Measurements from ENCODE around the gene LEUTX.

The LEUTX gene, protein sequence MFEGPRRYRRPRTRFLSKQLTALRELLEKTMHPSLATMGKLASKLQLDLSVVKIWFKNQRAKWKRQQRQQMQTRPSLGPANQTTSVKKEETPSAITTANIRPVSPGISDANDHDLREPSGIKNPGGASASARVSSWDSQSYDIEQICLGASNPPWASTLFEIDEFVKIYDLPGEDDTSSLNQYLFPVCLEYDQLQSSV

GRCh38 chr19:39778763-39779162 lies at the start of gene LEUTX:
TSS of gene LEUTX (plus strand) at chr19:39778854. CDS start at chr19:39778921, 67 bp downstream.
- Histone ChIP-seq H3K79me2 (ENCODE audit: control insufficient read depth, insufficient read depth, low read length, unreplicated experiment) (no peaks in the 10 kb centered on the region), H2AFZ (ENCODE audit: low read length, unreplicated experiment) (no peak within 1 kb of the TSS), H3K27ac (ENCODE audit: low read depth, low read length) (no peak within 1 kb of the TSS), H3K36me3 (ENCODE audit: insufficient read depth, low read length) (no peaks in the 10 kb centered on the region), H3K27me3 (ENCODE audit: insufficient read depth, low read length) (peaks cover 64% of the 10 kb centered on the region), H3K4me1 (ENCODE audit: control insufficient read depth, insufficient read depth, low read length, unreplicated experiment) (no peaks in the 10 kb centered on the region), H3K4me3 (ENCODE audit: low read depth, low read length) (no peak within 1 kb of the TSS)

- Histone ChIP-seq H3K27me3 (ENCODE audit: insufficient read depth, low read length) (peaks cover 24% of the 10 kb centered on the region), H3K4me3 (ENCODE audit: low read depth, low read length) (no peak overlapping the region), H3K4me1 (ENCODE audit: control insufficient read depth, insufficient read depth, low read length, unreplicated experiment) (no peaks in the 10 kb centered on the region), H3K36me3 (ENCODE audit: insufficient read depth, low read length) (no peaks in the 10 kb centered on the region), H3K79me2 (ENCODE audit: control insufficient read depth, insufficient read depth, low read length, unreplicated experiment) (no peaks in the 10 kb centered on the region), H2AFZ (ENCODE audit: low read length, unreplicated experiment) (no peak overlapping the region), H3K27ac (ENCODE audit: low read depth, low read length) (no peak overlapping the region)
Measured at GRCh38 chr19:39729594-39729993, 49.1 kb upstream of the LEUTX start.

DNA sequence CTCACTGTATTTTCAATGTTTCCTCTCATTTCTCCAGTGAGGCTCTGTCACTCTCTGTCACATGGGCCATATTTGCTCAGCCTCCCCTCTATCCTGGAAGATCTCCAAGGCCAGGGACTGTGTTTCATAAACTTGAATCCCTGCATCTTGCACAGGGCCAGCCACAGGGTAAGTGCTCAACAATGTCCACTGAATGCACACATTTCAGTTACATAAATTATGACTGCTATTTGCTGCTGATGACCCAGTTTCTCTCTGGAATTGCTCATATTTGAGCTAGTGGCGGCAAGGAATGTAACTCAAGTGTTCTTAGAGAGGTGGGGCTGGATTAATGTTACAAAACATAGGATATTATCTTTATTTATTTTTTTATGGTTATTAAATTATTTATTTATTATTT lies 47.0 kb upstream of the LEUTX start:
- no peak overlapping the region for H3K27ac ChIP-seq (ENCODE audit: low read depth, low read length)
- no peaks in the 10 kb centered on the region for H3K79me2 ChIP-seq (ENCODE audit: control insufficient read depth, insufficient read depth, low read length, unreplicated experiment)
- H2AFZ ChIP-seq (ENCODE audit: low read length, unreplicated experiment) = no peak overlapping the region
- no peaks in the 10 kb centered on the region for H3K36me3 ChIP-seq (ENCODE audit: insufficient read depth, low read length)
- H3K4me3 ChIP-seq (ENCODE audit: low read depth, low read length) = no peak overlapping the region
- no peaks in the 10 kb centered on the region for H3K4me1 ChIP-seq (ENCODE audit: control insufficient read depth, insufficient read depth, low read length, unreplicated experiment)
- peaks cover 26% of the 10 kb centered on the region for H3K27me3 ChIP-seq (ENCODE audit: insufficient read depth, low read length)

- H2AFZ ChIP-seq (ENCODE audit: low read length, unreplicated experiment) = no peak overlapping the region
- H3K4me1 ChIP-seq (ENCODE audit: control insufficient read depth, insufficient read depth, low read length, unreplicated experiment) = no peaks in the 10 kb centered on the region
- no peaks in the 10 kb centered on the region for H3K79me2 ChIP-seq (ENCODE audit: control insufficient read depth, insufficient read depth, low read length, unreplicated experiment)
- H3K27ac ChIP-seq (ENCODE audit: low read depth, low read length) = no peak overlapping the region
- no peak overlapping the region for H3K4me3 ChIP-seq (ENCODE audit: low read depth, low read length)
- H3K36me3 ChIP-seq (ENCODE audit: insufficient read depth, low read length) = no peaks in the 10 kb centered on the region
- peaks cover 27% of the 10 kb centered on the region; the same call in 1 of the 2 replicates for H3K27me3 ChIP-seq (ENCODE audit: insufficient read depth, low read length)
Measured at GRCh38 chr19:39733841-39734240, 44.8 kb upstream of the LEUTX start.

- no peak overlapping the region for H2AFZ ChIP-seq (ENCODE audit: low read length, unreplicated experiment)
- H3K27ac ChIP-seq (ENCODE audit: low read depth, low read length) = no peak overlapping the region
- H3K79me2 ChIP-seq (ENCODE audit: control insufficient read depth, insufficient read depth, low read length, unreplicated experiment) = no peaks in the 10 kb centered on the region
- no peak overlapping the region for H3K4me3 ChIP-seq (ENCODE audit: low read depth, low read length)
- no peaks in the 10 kb centered on the region for H3K4me1 ChIP-seq (ENCODE audit: control insufficient read depth, insufficient read depth, low read length, unreplicated experiment)
- no peaks in the 10 kb centered on the region for H3K36me3 ChIP-seq (ENCODE audit: insufficient read depth, low read length)
- peaks cover 35% of the 10 kb centered on the region for H3K27me3 ChIP-seq (ENCODE audit: insufficient read depth, low read length)
Measured at GRCh38 chr19:39735688-39736087, 43.0 kb upstream of the LEUTX start.

DNA sequence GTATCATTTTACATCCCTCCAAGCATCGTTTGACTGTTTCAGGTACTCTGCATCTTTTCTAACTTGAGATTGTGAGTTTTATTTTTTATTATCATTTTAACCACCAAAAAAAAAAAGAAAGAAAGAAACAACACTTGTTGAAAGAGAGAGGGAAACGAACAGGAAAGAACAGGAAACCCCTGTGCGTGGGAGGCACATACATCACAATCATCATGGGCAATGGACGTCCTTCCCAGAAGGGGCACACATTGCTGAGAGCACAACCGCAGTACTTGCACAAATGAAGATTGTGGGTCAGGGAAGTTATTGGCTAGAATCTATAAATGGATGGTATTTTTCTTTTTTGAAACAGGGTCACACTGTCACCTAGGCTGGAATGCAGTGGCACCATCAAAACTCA lies 42.6 kb upstream of the LEUTX start:
- Histone ChIP-seq H3K27ac (ENCODE audit: low read depth, low read length) (no peak overlapping the region), H3K4me3 (ENCODE audit: low read depth, low read length) (no peak overlapping the region), H2AFZ (ENCODE audit: low read length, unreplicated experiment) (no peak overlapping the region), H3K27me3 (ENCODE audit: insufficient read depth, low read length) (peaks cover 35% of the 10 kb centered on the region), H3K36me3 (ENCODE audit: insufficient read depth, low read length) (no peaks in the 10 kb centered on the region), H3K4me1 (ENCODE audit: control insufficient read depth, insufficient read depth, low read length, unreplicated experiment) (no peaks in the 10 kb centered on the region), H3K79me2 (ENCODE audit: control insufficient read depth, insufficient read depth, low read length, unreplicated experiment) (no peaks in the 10 kb centered on the region)

DNA sequence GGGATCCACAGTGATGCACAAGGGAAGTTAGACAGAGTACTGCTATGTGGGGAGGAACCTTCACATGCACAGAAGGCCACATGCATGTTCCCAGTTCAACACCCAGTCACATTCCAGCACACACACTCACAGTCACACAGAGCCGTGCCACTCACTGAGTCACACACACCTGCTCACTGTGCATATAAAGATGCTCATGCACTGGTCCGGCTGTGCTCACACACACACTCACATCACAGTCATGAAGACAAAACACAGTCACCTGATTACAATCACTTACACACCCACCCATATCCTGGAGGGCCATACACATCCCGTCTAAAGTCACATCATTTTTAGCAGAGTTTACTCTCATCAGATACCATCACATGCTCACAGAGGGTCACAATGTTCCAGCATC lies 41.3 kb upstream of the LEUTX start:
- Histone ChIP-seq H3K27me3 (ENCODE audit: insufficient read depth, low read length) (peaks cover 36% of the 10 kb centered on the region), H2AFZ (ENCODE audit: low read length, unreplicated experiment) (no peak overlapping the region), H3K27ac (ENCODE audit: low read depth, low read length) (no peak overlapping the region)

DNA sequence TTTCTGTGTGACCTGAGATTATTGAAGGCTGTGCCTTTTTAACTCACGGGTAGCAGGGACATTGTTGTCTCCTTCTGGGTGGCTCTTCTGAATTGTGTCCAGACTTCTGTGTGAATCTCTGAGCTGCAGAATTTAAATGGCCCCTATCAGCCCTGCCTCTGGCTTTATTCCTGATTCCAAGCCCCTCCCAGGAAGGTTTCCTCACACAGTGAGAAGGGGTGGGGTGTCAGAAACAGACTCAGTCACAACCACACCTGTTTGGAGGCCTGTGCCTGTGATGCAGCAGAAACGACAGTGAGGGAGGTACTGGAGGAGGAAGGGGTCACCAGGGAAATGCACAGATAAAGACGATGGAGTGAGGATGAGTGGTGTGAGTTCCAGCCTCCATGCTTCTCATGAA lies 40.8 kb upstream of the LEUTX start, which contains the start of gene CLC:
Gene CLC, minus strand, starts transcription at position 139 of the 400 bp plus-strand sequence. Its CDS starts 77 bp downstream, at position 62.
- H3K4me3 ChIP-seq (ENCODE audit: low read depth, low read length) = no peak within 1 kb of the TSS
- H3K27me3 ChIP-seq (ENCODE audit: insufficient read depth, low read length) = peaks cover 41% of the 10 kb centered on the region
- H3K27ac ChIP-seq (ENCODE audit: low read depth, low read length) = no peak within 1 kb of the TSS
- no peaks in the 10 kb centered on the region for H3K36me3 ChIP-seq (ENCODE audit: insufficient read depth, low read length)
- H3K4me1 ChIP-seq (ENCODE audit: control insufficient read depth, insufficient read depth, low read length, unreplicated experiment) = no peaks in the 10 kb centered on the region
- H2AFZ ChIP-seq (ENCODE audit: low read length, unreplicated experiment) = no peak within 1 kb of the TSS
- no peaks in the 10 kb centered on the region for H3K79me2 ChIP-seq (ENCODE audit: control insufficient read depth, insufficient read depth, low read length, unreplicated experiment)

More for the DNA sequence above, 41.3 kb upstream of the LEUTX start:
- Histone ChIP-seq H3K4me3 (ENCODE audit: low read depth, low read length) (no peak overlapping the region), H3K36me3 (ENCODE audit: insufficient read depth, low read length) (no peaks in the 10 kb centered on the region), H3K4me1 (ENCODE audit: control insufficient read depth, insufficient read depth, low read length, unreplicated experiment) (no peaks in the 10 kb centered on the region), H3K79me2 (ENCODE audit: control insufficient read depth, insufficient read depth, low read length, unreplicated experiment) (no peaks in the 10 kb centered on the region)

DNA sequence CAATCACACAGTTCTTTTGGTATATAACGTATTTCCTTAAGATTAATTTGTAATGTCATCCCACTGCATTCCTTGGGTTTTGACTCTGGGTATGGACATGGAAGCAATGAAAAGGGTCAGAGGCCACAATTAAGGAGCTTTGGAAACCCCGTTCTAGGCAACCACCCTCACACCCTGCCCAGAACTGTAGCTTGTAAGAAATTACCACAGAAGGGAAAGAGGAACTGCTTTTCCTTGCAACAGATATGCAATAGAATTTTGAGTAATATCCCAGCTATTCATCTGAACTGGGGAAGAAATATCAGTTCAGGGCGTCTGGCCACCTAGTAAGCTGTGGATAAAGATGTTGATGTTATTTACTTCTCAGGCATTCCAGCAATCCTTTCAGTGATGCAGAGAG lies 39.8 kb upstream of the LEUTX start:
- Histone ChIP-seq H3K79me2 (ENCODE audit: control insufficient read depth, insufficient read depth, low read length, unreplicated experiment) (no peaks in the 10 kb centered on the region), H3K27me3 (ENCODE audit: insufficient read depth, low read length) (peaks cover 39% of the 10 kb centered on the region), H3K4me1 (ENCODE audit: control insufficient read depth, insufficient read depth, low read length, unreplicated experiment) (no peaks in the 10 kb centered on the region), H2AFZ (ENCODE audit: low read length, unreplicated experiment) (no peak overlapping the region), H3K27ac (ENCODE audit: low read depth, low read length) (no peak overlapping the region), H3K36me3 (ENCODE audit: insufficient read depth, low read length) (no peaks in the 10 kb centered on the region), H3K4me3 (ENCODE audit: low read depth, low read length) (no peak overlapping the region)

DNA sequence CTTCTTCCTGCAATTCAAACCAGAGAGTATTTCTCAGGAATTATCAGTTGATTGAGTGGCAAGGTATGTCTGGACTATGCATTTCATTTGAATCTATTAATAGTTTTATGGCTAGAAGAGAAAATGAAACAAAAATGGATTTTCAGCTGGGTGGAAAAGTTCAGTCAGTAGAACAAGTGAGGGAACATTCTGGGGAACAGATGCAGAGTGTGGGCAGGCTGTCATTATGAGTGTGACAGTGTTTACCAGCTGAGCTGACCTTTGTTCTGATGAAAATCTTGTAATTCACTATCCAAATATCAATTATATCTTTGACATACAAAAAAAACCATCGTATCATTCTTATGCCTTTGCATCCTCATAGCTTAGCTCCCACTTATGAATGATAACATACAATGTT lies 38.3 kb upstream of the LEUTX start:
- no peak overlapping the region for H2AFZ ChIP-seq (ENCODE audit: low read length, unreplicated experiment)
- peaks cover 39% of the 10 kb centered on the region for H3K27me3 ChIP-seq (ENCODE audit: insufficient read depth, low read length)
- no peaks in the 10 kb centered on the region for H3K36me3 ChIP-seq (ENCODE audit: insufficient read depth, low read length)

GRCh38 chr19:39745643-39746042 lies 33.0 kb upstream of the LEUTX start:
- H3K4me3 ChIP-seq (ENCODE audit: low read depth, low read length) = no peak overlapping the region
- H3K4me1 ChIP-seq (ENCODE audit: control insufficient read depth, insufficient read depth, low read length, unreplicated experiment) = no peaks in the 10 kb centered on the region
- no peaks in the 10 kb centered on the region for H3K36me3 ChIP-seq (ENCODE audit: insufficient read depth, low read length)
- no peaks in the 10 kb centered on the region for H3K79me2 ChIP-seq (ENCODE audit: control insufficient read depth, insufficient read depth, low read length, unreplicated experiment)
- no peak overlapping the region for H2AFZ ChIP-seq (ENCODE audit: low read length, unreplicated experiment)
- H3K27me3 ChIP-seq (ENCODE audit: insufficient read depth, low read length) = peaks cover 38% of the 10 kb centered on the region
- H3K27ac ChIP-seq (ENCODE audit: low read depth, low read length) = no peak overlapping the region

More for the DNA sequence above, 38.3 kb upstream of the LEUTX start:
- H3K79me2 ChIP-seq (ENCODE audit: control insufficient read depth, insufficient read depth, low read length, unreplicated experiment) = no peaks in the 10 kb centered on the region
- no peaks in the 10 kb centered on the region for H3K4me1 ChIP-seq (ENCODE audit: control insufficient read depth, insufficient read depth, low read length, unreplicated experiment)
- no peak overlapping the region for H3K4me3 ChIP-seq (ENCODE audit: low read depth, low read length)
- no peak overlapping the region for H3K27ac ChIP-seq (ENCODE audit: low read depth, low read length)
